ENCODE measurements around the gene ZFP91.

ZFP91 gene

GRCh38 chr11:58617976-58618557, 39.2 kb downstream of the ZFP91 start:
- TF ChIP-seq, protein P1, sequence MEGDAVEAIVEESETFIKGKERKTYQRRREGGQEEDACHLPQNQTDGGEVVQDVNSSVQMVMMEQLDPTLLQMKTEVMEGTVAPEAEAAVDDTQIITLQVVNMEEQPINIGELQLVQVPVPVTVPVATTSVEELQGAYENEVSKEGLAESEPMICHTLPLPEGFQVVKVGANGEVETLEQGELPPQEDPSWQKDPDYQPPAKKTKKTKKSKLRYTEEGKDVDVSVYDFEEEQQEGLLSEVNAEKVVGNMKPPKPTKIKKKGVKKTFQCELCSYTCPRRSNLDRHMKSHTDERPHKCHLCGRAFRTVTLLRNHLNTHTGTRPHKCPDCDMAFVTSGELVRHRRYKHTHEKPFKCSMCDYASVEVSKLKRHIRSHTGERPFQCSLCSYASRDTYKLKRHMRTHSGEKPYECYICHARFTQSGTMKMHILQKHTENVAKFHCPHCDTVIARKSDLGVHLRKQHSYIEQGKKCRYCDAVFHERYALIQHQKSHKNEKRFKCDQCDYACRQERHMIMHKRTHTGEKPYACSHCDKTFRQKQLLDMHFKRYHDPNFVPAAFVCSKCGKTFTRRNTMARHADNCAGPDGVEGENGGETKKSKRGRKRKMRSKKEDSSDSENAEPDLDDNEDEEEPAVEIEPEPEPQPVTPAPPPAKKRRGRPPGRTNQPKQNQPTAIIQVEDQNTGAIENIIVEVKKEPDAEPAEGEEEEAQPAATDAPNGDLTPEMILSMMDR (IDR thresholded peaks at IDR 0.05; ENCODE audit: low read depth, low read length) = no peak
- H3K4me3 ChIP-seq (ENCODE audit: low read depth, low read length) = no peak overlapping the region

- TF ChIP-seq, protein P1 (IDR thresholded peaks at IDR 0.05; ENCODE audit: low read depth, low read length) = no peak
Measured at GRCh38 chr11:58621586-58622262, 42.9 kb downstream of the ZFP91 start.

GRCh38 chr11:58622344-58622743, 43.5 kb downstream of the ZFP91 start, which contains the start of gene CNTF:
CNTF (plus strand) TSS chr11:58622665; CDS start chr11:58622753, 88 bp downstream.
- TF ChIP-seq, protein P1 (IDR thresholded peaks at IDR 0.05; ENCODE audit: low read depth, low read length) = no peak
- H3K4me3 ChIP-seq (ENCODE audit: low read depth, low read length) = no peak within 1 kb of the TSS

More at GRCh38 chr11:58621586-58622262, 42.9 kb downstream of the ZFP91 start:
- no peak overlapping the region for H3K4me3 ChIP-seq (ENCODE audit: low read depth, low read length)

DNA sequence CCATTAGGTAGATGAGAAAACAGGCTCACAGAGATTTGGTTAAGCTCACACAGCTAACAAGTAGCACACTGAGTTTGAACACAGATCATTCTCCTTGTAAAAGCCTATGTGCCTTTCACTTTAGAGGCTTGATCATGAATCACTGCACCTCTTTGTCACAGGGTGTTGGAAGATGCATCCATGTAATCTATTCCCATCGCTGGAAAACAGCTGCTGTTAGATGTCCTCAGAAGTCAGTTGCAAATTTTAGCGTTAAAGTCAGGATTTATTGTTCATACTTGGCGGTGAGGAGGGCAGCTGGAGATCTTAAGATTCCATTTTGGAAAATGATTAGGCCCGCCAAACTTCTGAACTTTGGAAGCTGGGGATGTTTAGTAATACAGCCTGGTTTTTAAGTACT, 46.2 kb downstream of the ZFP91 start:
- TF ChIP-seq, protein P1 (IDR thresholded peaks at IDR 0.05; ENCODE audit: low read depth, low read length) = no peak
- H3K4me3 ChIP-seq (ENCODE audit: low read depth, low read length) = no peak overlapping the region

GRCh38 chr11:58625826-58626460, 47.1 kb downstream of the ZFP91 start:
- no peak overlapping the region for H3K4me3 ChIP-seq (ENCODE audit: low read depth, low read length)
- TF ChIP-seq, protein P1 (IDR thresholded peaks at IDR 0.05; ENCODE audit: low read depth, low read length) = no peak

- TF ChIP-seq, protein P1 (IDR thresholded peaks at IDR 0.05; ENCODE audit: low read depth, low read length) = no peak
- H3K4me3 ChIP-seq (ENCODE audit: low read depth, low read length) = no peak overlapping the region
Measured at GRCh38 chr11:58626934-58627483, 48.1 kb downstream of the ZFP91 start.

GRCh38 chr11:58628446-58628845, 49.6 kb downstream of the ZFP91 start:
- no peak overlapping the region for H3K4me3 ChIP-seq (ENCODE audit: low read depth, low read length)

More at GRCh38 chr11:58628446-58628845, 49.6 kb downstream of the ZFP91 start:
- TF ChIP-seq, protein P1 (IDR thresholded peaks at IDR 0.05; ENCODE audit: low read depth, low read length) = no peak
